HCT116 (cell line): Measurements from ENCODE around the gene ZNF546. TPM values are rescaled to one million over a fixed set of nuclear protein-coding genes. Genes with fewer than 3 reads are reported as not detected.
"Not testable (repeated sequence)": the region's sequence is repeated elsewhere in the genome, so short reads cannot be mapped to it uniquely, and the experiment has no call there.

Experiments used
- ATAC-seq: fragments of 200-7000 bp; cut with Tn5 transposase; 2 replicates; pipeline ENCODE4 v1.9.1; 2020; ENCODE audit warnings: mild to moderate bottlenecking, moderate library complexity
- BruUV-seq: library from RNA; stranded (reverse); fragments of 400-500 nt; replicated peaks from 2 replicates; lab custom pipeline; 2021; lab: Mats Ljungman, UMichigan
- CTCF ChIA-PET: fragments of 300-600 bp; sonication (Branson Sonifier 250); formaldehyde crosslinking; loops from one replicate; lab custom pipeline; 2021; ENCODE audit warnings: antibody characterized with exemption; lab: Charles Lee
- POLR2A ChIA-PET: fragments of 300-600, 350-600 bp; sonication (Branson Sonifier 250); formaldehyde crosslinking; loops from one replicate; lab custom pipeline; 2021; ENCODE audit warnings: antibody characterized with exemption; lab: Charles Lee
- RAD21 ChIA-PET, 2 experiments: fragments of 300-600 bp; sonication (Branson Sonifier 250); formaldehyde crosslinking; loops; one replicate each; lab custom pipeline; 2023; ENCODE audit warnings: low total read pairs in 2 of 2; ENCODE audit not compliant: uncharacterized antibody in 2 of 2, unreplicated experiment in 2 of 2, low non-redundant PET in 1 of 2; lab: Charles Lee
- DNase-seq: peaks from one replicate; pipeline ENCODE4 v3.0.0-alpha.2; 2010; ENCODE audit warnings: low read depth, low spot score
- H2AFZ ChIP-seq: fragments of 200-600 bp; shearing (Covaris generic), sonication (generic); 2 replicates; pipeline ENCODE4 v1.6.1; 2017; ENCODE audit warnings: low read depth, mixed run types, mixed read lengths, antibody characterized with exemption, low read length; ENCODE audit not compliant: poor library complexity, severe bottlenecking
- H3K27ac ChIP-seq: 2 replicates; pipeline ENCODE4 v1.5.1; 2012; ENCODE audit warnings: low read depth, low read length
- H3K27me3 ChIP-seq: fragments of 200-600 bp; sonication (generic); 2 replicates; pipeline ENCODE4 v1.6.1; 2016; ENCODE audit warnings: mixed run types, low read length, mixed read lengths; ENCODE audit not compliant: insufficient read depth
- H3K36me3 ChIP-seq, 2 experiments: fragments of 200-500 bp in 1 of 2; fragments of 200-600 bp in 1 of 2; sonication (Bioruptor generic) in 1 of 2; sonication (generic) in 1 of 2; 2 replicates each; pipeline versions ENCODE4 v1.5.1 to v1.6.1; 2014 to 2016; ENCODE audit warnings: low read length in 2 of 2, inconsistent platforms in 1 of 2, mixed read lengths in 1 of 2, mixed run types in 1 of 2; ENCODE audit not compliant: insufficient read depth in 2 of 2, control insufficient read depth in 1 of 2
- H3K4me1 ChIP-seq, 2 experiments: fragments of 200-600 bp in 1 of 2; sonication (generic) in 1 of 2; 2 replicates each; pipeline versions ENCODE4 v1.5.1 to v1.6.1; 2012 to 2017; ENCODE audit warnings: low read length in 2 of 2, inconsistent platforms in 1 of 2, mild to moderate bottlenecking in 1 of 2, mixed read lengths in 1 of 2, mixed run types in 1 of 2, moderate library complexity in 1 of 2; ENCODE audit not compliant: insufficient read depth in 2 of 2, control insufficient read depth in 1 of 2
- H3K4me2 ChIP-seq: fragments of 200-600 bp; sonication (generic); 2 replicates; pipeline ENCODE4 v1.6.1; 2017; ENCODE audit warnings: mixed run types, low read length, mixed read lengths
- H3K4me3 ChIP-seq, 2 experiments: fragments of 200-600 bp in 1 of 2; sonication (generic) in 1 of 2; replicated peaks in 1 of 2; 2 replicates each; pipeline ENCODE4 v1.5.1; 2011 to 2016; ENCODE audit warnings: low read length in 2 of 2, control low read depth in 1 of 2, low read depth in 1 of 2, mild to moderate bottlenecking in 1 of 2, mixed read lengths in 1 of 2, mixed run types in 1 of 2
- H3K79me2 ChIP-seq: fragments of 200-600 bp; sonication (generic); 2 replicates; pipeline ENCODE4 v1.6.1; 2017; ENCODE audit warnings: mild to moderate bottlenecking, mixed run types, low read length, moderate library complexity, mixed read lengths; ENCODE audit not compliant: insufficient read depth
- H3K9ac ChIP-seq: fragments of 200-600 bp; sonication (generic); 2 replicates; pipeline ENCODE4 v1.6.1; 2016; ENCODE audit warnings: low read length, mixed read lengths
- H3K9me2 ChIP-seq: fragments of 200-600 bp; sonication (generic), shearing (Covaris generic); 2 replicates; pipeline ENCODE4 v1.6.1; 2017; ENCODE audit warnings: mixed run types, mild to moderate bottlenecking, moderate library complexity; ENCODE audit not compliant: insufficient read depth
- H3K9me3 ChIP-seq, 2 experiments: fragments of 200-500 bp in 1 of 2; fragments of 200-600 bp in 1 of 2; sonication (Bioruptor generic) in 1 of 2; sonication (generic) in 1 of 2; 2 replicates each; pipeline ENCODE4 v1.6.1; 2014 to 2017; ENCODE audit warnings: low read length in 2 of 2, mixed read lengths in 2 of 2, inconsistent platforms in 1 of 2, low read depth in 1 of 2, mild to moderate bottlenecking in 1 of 2, mixed run types in 1 of 2, moderate library complexity in 1 of 2; ENCODE audit not compliant: control insufficient read depth in 1 of 2, insufficient read depth in 1 of 2
- H4K20me1 ChIP-seq: fragments of 200-600 bp; sonication (generic), shearing (Covaris generic); 2 replicates; pipeline ENCODE4 v1.6.1; 2017; ENCODE audit warnings: mixed run types, mild to moderate bottlenecking, moderate library complexity; ENCODE audit not compliant: insufficient read depth
- CBX3 ChIP-seq: IDR thresholded peaks from 2 replicates; pipeline ENCODE4 v1.6.1; 2012; ENCODE audit warnings: low read depth
- CEBPB ChIP-seq: IDR thresholded peaks from 2 replicates; pipeline ENCODE4 v1.6.1; 2012; ENCODE audit warnings: low read depth
- EGR1 ChIP-seq: IDR thresholded peaks from 2 replicates; pipeline ENCODE4 v1.6.1; 2012; ENCODE audit warnings: low read depth
- JUND ChIP-seq: IDR thresholded peaks from 2 replicates; pipeline ENCODE4 v1.6.1; 2012
- POLR2AphosphoS5 ChIP-seq: IDR thresholded peaks from 2 replicates; pipeline ENCODE4 v1.6.1; 2011; ENCODE audit warnings: mild to moderate bottlenecking, low read depth, low read length, moderate library complexity
- RAD21 ChIP-seq: IDR thresholded peaks from 2 replicates; pipeline ENCODE4 v1.6.1; 2012; ENCODE audit warnings: low read depth, mild to moderate bottlenecking
- TCF7L2 ChIP-seq: IDR thresholded peaks from 2 replicates; pipeline ENCODE4 v1.7.0; 2011; ENCODE audit warnings: borderline replicate concordance, inconsistent platforms; ENCODE audit not compliant: insufficient read depth, insufficient read length; ENCODE audit errors: extremely low read depth
- ZNF274 ChIP-seq: fragments of 200-500 bp; sonication (Bioruptor generic); IDR thresholded peaks from 2 replicates; pipeline ENCODE4 v1.6.1; 2014; ENCODE audit warnings: mild to moderate bottlenecking, low read depth, low read length, inconsistent platforms
- intact Hi-C: fragments of 100-400 bp; cut with micrococcal nuclease; formaldehyde crosslinking; loops from 2 replicates; pipeline ENCODE4 v1.10.0; 2022
- total RNA-seq: library from RNA; stranded (reverse); gene quantifications from one replicate; pipeline ENCODE4 v1.2.1, GENCODE V29; 2021; ENCODE audit not compliant: unreplicated experiment
- TF ChIP-seq, protein P1 (sequence below): IDR thresholded peaks from 2 replicates; pipeline ENCODE4 v1.6.1; 2012
- TF ChIP-seq, protein P2 (sequence below), 3 experiments: fragments of 200-600 bp in 1 of 3; sonication (generic) in 1 of 3; IDR thresholded peaks in 2 of 3; conservative IDR thresholded peaks in 1 of 3; 2 replicates each; pipeline ENCODE4 v1.5.1; 2012 to 2017; ENCODE audit warnings: low read depth in 2 of 3, low read length in 2 of 3, antibody characterized with exemption in 1 of 3, borderline replicate concordance in 1 of 3, control low read depth in 1 of 3, mild to moderate bottlenecking in 1 of 3, mixed read lengths in 1 of 3, mixed run types in 1 of 3, moderate library complexity in 1 of 3; ENCODE audit not compliant: insufficient read depth in 1 of 3

The ZNF546 gene
- total RNA-seq, 1 experiment from 2014 or later = 0.64 TPM

DNA sequence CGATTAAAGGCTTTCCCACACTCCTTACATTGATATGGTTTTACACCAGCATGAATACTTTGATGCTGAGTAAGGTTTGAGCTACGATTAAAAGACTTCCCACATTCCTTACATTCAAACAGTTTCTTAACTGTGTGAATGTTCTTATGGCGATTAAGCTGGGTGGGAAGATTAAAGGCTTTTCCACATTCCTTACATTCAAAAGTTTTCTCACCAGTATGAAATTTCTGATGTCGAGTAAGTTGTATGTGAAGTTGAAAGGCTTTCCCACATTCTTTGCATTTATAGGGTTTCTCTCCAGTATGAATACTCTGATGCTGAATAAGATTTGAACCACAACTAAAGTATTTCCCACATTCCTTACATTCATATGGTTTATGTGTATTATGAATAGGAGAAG lies 39.1 kb downstream of the ZNF546 start:
- no TSS peak for BruUV-seq
- H4K20me1 ChIP-seq = no peaks in the 10 kb centered on the region
- no peak overlapping the region for H3K9ac ChIP-seq
- no peak for DNase-seq
- H3K9me3 ChIP-seq = peaks cover 23 to 47% of the 10 kb centered on the region in 2 experiments; a peak in 3 of 4 replicates
- H3K79me2 ChIP-seq = no peaks in the 10 kb centered on the region
- H3K4me2 ChIP-seq = no peak overlapping the region
- no peaks in the 10 kb centered on the region for H3K27me3 ChIP-seq
- peaks cover 0 to 2% of the 10 kb centered on the region in 2 experiments; a peak in 1 of 4 replicates for H3K36me3 ChIP-seq
- intact Hi-C loops = no loop called here
- no peaks in the 10 kb centered on the region for H3K4me1 ChIP-seq
- TF ChIP-seq, protein P1, sequence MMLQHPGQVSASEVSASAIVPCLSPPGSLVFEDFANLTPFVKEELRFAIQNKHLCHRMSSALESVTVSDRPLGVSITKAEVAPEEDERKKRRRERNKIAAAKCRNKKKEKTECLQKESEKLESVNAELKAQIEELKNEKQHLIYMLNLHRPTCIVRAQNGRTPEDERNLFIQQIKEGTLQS = no peak
- no peak for TF ChIP-seq TCF7L2
- TF ChIP-seq ZNF274 = no peak
- no peak for TF ChIP-seq CBX3
- no peak for TF ChIP-seq POLR2AphosphoS5
- no peak for TF ChIP-seq EGR1
- TF ChIP-seq CEBPB = no peak
- no peak for TF ChIP-seq JUND
- TF ChIP-seq, protein P2, sequence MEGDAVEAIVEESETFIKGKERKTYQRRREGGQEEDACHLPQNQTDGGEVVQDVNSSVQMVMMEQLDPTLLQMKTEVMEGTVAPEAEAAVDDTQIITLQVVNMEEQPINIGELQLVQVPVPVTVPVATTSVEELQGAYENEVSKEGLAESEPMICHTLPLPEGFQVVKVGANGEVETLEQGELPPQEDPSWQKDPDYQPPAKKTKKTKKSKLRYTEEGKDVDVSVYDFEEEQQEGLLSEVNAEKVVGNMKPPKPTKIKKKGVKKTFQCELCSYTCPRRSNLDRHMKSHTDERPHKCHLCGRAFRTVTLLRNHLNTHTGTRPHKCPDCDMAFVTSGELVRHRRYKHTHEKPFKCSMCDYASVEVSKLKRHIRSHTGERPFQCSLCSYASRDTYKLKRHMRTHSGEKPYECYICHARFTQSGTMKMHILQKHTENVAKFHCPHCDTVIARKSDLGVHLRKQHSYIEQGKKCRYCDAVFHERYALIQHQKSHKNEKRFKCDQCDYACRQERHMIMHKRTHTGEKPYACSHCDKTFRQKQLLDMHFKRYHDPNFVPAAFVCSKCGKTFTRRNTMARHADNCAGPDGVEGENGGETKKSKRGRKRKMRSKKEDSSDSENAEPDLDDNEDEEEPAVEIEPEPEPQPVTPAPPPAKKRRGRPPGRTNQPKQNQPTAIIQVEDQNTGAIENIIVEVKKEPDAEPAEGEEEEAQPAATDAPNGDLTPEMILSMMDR (IDR thresholded peaks at IDR 0.05 in 2 of 3, conservative IDR thresholded peaks at IDR 0.05 in 1 of 3; ENCODE audit: borderline replicate concordance in 1 of 3, insufficient read depth in 1 of 3, low read depth in 2 of 3, low read length in 2 of 3) = no peak
- no peak for TF ChIP-seq RAD21
- no peaks in the 10 kb centered on the region for H3K9me2 ChIP-seq
- ATAC-seq = no peak
- POLR2A ChIA-PET = no interaction called here
- RAD21 ChIA-PET = no interaction called here
- H2AFZ ChIP-seq = no peak overlapping the region
- CTCF ChIA-PET = no interaction called here
- no peak overlapping the region for H3K27ac ChIP-seq
- H3K4me3 ChIP-seq = no peak overlapping the region

DNA sequence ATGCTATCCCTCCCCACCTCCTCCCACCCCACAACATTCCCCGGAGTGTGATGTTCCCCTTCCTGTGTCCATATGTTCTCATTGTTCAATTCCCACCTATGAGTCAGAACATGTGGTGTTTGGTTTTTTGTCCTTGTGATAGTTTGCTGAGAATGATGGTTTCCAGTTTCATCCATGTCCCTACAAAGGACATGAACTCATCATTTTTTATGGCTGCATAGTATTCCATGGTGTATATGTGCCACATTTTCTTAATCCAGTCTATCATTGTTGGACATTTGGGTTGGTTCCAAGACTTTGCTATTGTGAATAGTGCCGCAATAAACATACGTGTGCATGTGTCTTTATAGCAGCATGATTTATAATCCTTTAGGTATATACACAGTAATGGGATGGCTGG lies 41.2 kb downstream of the ZNF546 start:
- CTCF ChIA-PET, RAD21 ChIA-PET, H3K27me3 ChIP-seq, ATAC-seq, H3K9me2 ChIP-seq, H3K4me3 ChIP-seq, H3K4me2 ChIP-seq, H4K20me1 ChIP-seq, intact Hi-C loops, POLR2A ChIA-PET, H2AFZ ChIP-seq, H3K36me3 ChIP-seq, H3K27ac ChIP-seq, BruUV-seq, DNase-seq, H3K9ac ChIP-seq, H3K79me2 ChIP-seq, H3K4me1 ChIP-seq: not testable (repeated sequence)
- peaks cover 22 to 30% of the 10 kb centered on the region in 2 experiments; a peak in 3 of 4 replicates for H3K9me3 ChIP-seq

DNA sequence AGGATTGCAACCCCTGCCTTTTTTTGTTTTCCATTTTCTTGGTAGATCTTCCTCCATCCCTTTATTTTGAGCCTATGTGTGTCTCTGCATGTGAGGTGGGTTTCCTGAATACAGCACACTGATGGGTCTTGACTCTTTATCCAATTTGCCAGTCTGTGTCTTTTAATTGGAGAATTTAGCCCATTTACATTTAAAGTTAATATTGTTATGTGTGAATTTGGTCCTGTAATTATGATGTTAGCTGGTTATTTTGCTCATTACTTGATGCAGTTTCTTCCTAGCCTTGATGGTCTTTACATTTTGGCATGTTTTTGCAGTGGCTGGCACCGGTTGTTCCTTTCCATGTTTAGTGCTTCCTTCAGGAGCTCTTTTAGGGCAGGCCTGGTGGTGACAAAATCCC lies 44.9 kb downstream of the ZNF546 start:
- H4K20me1 ChIP-seq, H3K4me1 ChIP-seq, H3K9ac ChIP-seq, DNase-seq, RAD21 ChIA-PET, H3K4me2 ChIP-seq, intact Hi-C loops, H3K27me3 ChIP-seq, BruUV-seq, POLR2A ChIA-PET, H3K79me2 ChIP-seq, ATAC-seq, H3K4me3 ChIP-seq, H3K27ac ChIP-seq, H3K9me2 ChIP-seq, CTCF ChIA-PET, H2AFZ ChIP-seq: not testable (repeated sequence)
- Histone ChIP-seq H3K9me3 (peaks cover 9 to 15% of the 10 kb centered on the region in 2 experiments; a peak in 2 of 4 replicates), H3K36me3 (peaks cover 9 to 15% of the 10 kb centered on the region in 2 experiments; a peak in 3 of 4 replicates)
